Measurements from ENCODE around the gene C11orf42. TPM values are rescaled to one million over a fixed set of nuclear protein-coding genes. Genes with fewer than 3 reads are reported as not detected.
A peak's percentile ranks its signal among the peaks of the same experiment; 100 is the strongest.

C11orf42 gene
- total RNA-seq, 1 donor from 2014 or later = not detected

DNA sequence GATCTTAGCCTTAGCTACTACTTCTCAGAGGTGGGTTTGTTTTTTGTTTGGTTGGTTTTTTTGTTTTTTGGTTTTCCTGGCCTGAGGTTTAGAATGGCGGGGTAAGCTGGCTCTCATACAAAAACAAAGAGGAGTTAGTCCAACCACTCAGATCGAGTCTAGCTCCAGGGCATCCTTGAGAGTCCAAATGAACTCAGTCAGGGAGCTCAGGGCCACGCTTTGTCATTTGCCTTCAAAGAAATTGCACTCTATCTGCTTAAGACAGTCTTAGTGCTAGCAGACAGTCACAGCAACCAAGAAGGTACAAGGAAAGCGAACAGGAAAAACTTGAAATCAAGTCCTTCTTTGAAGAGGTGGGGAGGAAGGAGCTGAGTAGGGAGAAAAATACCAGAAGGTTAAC lies 11.1 kb downstream of the C11orf42 start:
- intact Hi-C loops (cut with micrococcal nuclease) = no loop called here
- ATAC-seq = no peak
- no peak for DNase-seq

DNA sequence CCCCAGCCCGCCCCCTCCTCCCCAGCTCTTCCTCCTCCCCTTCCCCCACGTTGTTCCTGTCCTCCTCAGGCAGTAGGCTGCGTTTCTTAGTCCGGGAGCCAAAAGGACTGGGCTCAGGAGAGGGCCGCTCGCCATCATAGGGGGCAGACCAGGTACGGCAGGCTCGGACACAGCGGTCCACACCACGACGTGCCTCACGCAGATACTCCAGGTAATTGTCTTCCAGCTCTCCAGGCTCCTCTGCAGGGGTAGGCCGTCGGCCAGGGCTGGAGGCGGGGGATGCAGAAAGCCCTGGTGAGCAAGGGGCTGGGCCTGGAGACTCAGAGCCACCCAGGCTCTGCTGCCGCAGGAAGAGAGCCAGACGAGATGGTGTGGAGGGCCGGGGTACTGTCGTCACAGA lies 12.4 kb downstream of the C11orf42 start:
- ATAC-seq = no peak
- intact Hi-C loops (cut with micrococcal nuclease) = no loop called here
- no peak for DNase-seq

DNA sequence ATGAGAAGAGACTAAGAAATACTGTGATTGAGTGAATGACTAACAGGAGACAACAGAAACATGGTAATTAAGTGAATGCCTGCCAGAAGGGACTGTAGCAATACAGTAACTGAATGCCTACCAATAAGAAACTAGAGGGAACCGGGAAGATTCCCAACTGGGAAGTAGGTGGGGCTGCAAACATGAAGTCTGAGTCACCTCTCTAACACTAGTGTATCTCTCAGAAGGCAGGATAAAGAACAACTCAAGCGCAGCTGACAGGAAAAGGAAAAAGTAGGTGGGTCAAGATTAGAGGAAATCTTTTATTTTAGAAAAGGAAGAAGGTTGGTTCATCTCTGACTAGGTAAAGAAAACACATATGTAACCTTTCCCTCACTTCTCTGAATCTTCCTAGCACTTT lies 14.0 kb downstream of the C11orf42 start:
- DNase-seq = no peak
- peak; percentile 68 for ATAC-seq
- intact Hi-C loops (cut with micrococcal nuclease) = no loop called here

DNA sequence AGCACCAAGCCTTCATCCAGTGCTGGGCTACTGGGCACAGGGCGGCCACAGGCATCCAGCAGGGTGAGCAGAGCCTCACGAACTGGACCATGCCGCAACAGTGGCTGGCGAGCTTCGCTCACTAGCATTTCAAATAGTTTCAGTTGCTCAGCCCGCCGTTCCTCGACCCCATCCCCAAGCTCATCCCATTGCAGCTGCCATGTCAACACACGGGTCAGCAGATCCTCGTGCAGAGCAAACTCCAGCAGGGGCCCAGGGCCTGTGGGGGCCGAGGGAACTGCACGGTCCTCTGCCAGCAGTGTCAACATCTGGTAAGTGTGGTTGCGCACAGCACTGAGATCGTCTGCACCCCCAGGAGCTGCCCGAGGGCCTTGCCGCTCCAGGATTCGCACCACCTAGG lies 18.5 kb downstream of the C11orf42 start:
- ATAC-seq (no peak), DNase-seq (no peak)
- intact Hi-C loops (cut with micrococcal nuclease) = no loop called here

DNA sequence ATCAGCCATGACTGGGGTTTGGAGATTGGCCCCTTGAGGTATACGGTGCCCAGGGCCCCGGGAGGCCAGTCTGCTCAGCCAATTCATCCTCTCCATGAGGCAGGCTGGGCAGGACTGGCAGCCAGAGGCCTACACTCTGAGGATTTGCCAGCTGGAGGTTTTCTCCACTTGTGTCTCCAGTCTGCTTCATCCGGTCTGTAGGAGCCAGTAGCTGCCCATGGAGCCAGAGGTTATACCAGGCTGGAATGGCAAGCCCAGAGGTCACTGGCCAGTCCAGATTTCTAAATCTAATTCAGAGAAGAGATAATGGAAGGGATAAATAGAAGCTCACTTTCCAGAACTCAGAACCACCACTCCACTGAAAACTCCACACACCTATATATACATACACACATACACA lies 19.1 kb downstream of the C11orf42 start:
- DNase-seq (no peak), ATAC-seq (no peak)
- intact Hi-C loops (cut with micrococcal nuclease) = no loop called here

DNA sequence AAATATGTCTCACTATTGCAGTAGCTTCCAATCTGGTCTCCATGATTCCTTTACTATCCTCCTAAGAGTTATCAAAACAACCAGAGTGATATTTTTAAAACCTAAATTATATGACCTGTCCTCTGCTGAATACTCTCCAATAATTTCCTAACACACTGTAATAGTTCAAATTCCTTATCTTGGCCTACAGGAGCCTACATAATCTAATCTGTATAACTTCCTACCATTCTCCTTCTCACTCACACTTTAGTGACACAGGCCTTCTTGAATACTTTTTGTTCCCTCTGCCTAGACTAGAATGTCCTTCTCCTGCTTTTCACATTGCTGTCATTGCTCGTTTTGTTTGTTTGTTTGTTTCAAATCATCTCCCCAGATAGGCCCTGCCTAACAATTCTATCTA lies 19.7 kb downstream of the C11orf42 start:
- DNase-seq (no peak), ATAC-seq (no peak)
- intact Hi-C loops (cut with micrococcal nuclease) = no loop called here

DNA sequence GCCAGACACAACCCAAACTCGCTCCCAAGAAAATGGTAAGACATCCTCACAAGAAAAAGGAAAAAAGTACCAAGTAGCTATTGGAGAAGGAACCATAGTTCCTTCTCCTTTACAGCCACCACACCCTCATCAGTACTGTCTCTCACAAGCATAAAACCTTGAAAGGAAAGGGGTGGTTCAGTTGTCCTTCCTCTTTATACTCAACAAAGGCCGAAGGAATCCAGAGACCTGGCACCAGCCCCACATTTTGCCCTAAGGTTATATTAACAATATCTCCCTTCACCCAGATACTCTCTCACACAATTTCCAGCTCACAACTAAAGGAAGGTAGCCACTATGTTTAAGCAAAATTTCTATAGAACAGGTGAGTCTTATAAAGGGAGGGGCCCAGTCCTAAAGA lies 20.5 kb downstream of the C11orf42 start:
- intact Hi-C loops (cut with micrococcal nuclease) = no loop called here
- peak; percentile 61 for ATAC-seq
- no peak for DNase-seq

DNA sequence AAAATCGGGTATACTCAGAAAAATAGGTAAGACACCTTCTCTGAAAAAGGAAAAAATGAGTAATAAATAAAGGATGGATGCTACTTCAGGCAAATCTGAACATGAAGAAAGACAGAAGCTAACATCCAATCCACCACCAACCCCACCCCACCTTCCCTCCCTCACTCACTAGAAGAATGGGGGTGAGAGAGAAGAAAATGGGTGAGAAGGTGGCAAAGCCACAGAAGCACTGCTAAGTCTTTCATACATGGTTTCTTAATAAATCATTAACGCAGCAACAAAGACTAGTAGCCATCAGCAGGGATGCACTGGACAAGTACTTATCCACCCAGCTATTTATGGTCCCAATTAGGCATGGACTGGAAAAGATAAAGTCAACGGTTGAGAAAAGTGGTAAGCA lies 23.2 kb downstream of the C11orf42 start:
- no peak for ATAC-seq
- DNase-seq = no peak
- intact Hi-C loops (cut with micrococcal nuclease) = no loop called here

DNA sequence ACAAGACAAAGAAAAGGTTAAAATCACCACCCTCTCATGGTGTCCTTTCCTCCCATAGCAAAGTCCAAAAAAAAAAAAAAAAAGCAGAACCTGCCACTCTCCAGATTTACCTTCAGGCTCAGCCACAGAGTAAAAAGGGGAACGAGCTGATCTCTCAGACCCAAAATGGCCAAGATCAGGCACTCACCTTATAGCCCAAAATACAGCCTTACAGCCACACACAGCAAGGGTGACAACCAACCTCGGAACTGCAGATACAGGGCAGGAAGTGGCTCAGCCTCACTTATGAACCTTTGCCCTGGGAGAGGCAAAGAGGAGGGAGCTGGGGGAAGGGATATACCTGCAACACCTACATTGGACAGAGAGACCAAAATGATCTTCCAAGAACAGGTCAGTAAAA lies 24.6 kb downstream of the C11orf42 start:
- DNase-seq = no peak
- ATAC-seq = no peak
- intact Hi-C loops (cut with micrococcal nuclease) = loop anchor here (10.0 kb wide), 1 partner anchor 85 kb away; no protein-coding TSS in a partner anchor

DNA sequence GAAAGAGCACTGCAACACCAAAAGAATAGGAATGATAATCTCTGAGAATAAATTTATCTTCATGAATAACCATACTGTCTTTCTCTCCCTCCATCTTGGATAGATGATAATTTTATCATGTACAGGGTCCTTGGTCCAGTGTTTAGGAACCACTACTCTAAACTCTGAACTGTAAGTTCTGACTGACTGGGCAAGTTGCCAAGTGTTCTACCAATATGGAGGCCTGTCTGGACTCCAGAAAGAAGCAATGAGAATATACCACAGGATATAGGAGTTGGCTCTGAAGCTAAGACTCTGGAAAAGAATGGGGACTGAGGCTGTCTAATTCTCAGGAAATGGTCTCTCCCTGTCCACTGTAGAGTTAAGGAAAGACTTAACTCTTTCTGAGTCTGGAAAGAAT lies 27.5 kb downstream of the C11orf42 start:
- ATAC-seq (no peak), DNase-seq (no peak)
- intact Hi-C loops (cut with micrococcal nuclease) = loop anchor here (10.0 kb wide), 1 partner anchor 82 kb away; no protein-coding TSS in a partner anchor

DNA sequence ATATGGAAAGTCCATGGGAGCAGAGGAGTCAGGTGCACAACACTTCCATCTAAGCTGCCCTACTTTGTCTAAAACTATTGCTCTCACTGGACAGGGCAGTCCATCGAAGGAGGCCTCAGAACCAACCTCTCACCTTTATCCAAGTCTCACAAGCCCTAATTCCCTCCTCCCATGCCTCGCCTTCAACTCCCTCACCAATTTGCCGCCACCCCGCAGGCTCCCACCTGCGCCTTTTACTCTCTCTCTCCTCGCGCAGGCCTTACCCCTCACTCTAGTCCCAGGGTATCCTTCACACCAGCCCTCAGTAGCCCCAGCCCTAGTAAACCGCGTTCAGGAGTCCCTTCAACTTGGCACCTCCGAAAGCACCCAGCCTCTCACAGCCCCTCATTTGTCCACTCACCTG lies 28.6 kb downstream of the C11orf42 start:
- intact Hi-C loops (cut with micrococcal nuclease) = loop anchor here (10.0 kb wide), 1 partner anchor 81 kb away; no protein-coding TSS in a partner anchor
- no peak for DNase-seq
- no peak for ATAC-seq

DNA sequence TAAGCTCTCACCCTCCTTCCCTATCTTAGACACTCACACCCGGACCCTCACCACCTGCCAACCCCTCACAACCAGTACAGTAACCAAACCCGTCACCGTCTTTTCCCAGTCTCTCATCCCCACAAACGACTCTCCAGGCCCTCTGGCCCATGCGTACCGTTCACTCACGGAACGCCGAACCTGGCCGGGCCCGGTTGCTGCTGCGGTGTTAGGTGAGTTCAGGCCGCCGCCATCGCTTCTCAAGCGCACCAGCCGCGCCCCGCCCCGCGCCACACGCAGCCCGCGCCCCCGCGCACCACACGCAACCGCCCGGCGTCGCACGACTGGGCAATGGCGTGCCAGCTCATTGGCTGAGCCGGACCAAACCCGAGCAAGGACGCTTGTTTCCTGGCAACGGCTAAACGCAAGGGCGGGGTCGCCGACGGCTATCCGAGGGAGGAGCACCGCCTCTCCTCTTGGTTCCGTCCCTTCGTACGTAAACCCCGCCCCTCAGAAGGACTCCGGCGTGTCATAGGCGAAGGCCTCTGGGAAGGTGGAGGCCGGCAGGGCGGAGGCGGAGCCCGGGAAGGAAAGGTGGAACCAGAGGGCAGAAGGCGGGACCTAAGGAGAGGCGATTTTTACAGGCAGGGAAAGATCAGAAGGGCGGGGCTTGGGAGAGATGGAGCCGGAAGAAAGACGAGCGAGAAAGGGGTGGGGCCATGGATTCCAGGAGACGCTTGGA lies 29.2 kb downstream of the C11orf42 start, which contains the start of gene FHIP1B:
FHIP1B (minus strand) TSS at position 250 of the 721 bp plus-strand sequence. CDS start 10,120 bp downstream, outside the sequence.
- intact Hi-C loops (cut with micrococcal nuclease) = loop anchor here (10.0 kb wide), 1 partner anchor 80 kb away; no protein-coding TSS in a partner anchor
- DNase-seq (peak; percentile 99), ATAC-seq (peak; percentile 98)

DNA sequence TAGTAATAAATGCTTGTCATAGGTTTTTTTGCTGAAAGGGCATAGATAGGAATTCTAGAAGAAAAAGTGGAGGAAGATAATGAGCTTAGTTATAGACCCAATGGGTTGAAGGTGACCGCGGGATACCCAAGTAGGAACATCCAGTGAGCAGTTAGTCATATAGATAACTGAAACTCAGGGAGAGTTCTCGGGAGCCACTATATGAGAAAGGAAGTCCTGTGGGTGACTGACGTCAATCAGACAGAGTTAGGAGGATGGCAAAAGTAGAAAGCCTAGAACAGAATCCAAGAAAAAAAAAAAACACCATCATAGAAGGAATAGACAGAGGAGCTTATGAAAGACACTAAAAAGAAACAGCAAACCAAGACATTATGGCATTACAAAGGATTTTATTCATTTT lies 31.9 kb downstream of the C11orf42 start:
- no peak for ATAC-seq
- DNase-seq = no peak
- intact Hi-C loops (cut with micrococcal nuclease) = loop anchor here (10.0 kb wide), 1 partner anchor 78 kb away; no protein-coding TSS in a partner anchor

DNA sequence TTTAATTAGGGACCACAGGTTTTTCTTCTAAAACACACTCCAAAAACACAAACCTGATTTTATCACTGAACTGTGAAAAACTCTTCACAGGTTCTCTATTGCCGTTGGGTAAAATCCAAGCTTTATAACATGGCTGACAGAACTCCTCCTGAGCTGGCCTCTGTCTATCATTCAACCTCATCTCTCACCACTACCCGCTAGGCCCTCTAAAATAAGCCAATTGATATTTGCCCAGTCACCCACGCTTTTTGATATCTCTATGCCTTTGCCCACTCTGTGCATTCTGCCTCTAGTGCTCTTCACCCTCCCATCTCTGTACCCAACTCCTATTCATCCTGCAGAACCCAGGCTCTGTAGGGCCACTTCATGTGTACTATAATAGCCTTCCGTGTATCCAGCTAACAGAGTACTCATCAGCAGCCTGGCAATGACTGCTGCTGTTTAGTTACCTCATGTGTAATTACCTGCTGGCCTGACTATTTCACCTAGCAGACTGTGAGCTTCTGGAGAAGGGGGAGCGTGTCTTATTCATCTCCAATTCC lies 32.5 kb downstream of the C11orf42 start:
- intact Hi-C loops (cut with micrococcal nuclease) = loop anchor here (10.0 kb wide), 1 partner anchor 77 kb away; no protein-coding TSS in a partner anchor
- ATAC-seq (no peak), DNase-seq (no peak)

DNA sequence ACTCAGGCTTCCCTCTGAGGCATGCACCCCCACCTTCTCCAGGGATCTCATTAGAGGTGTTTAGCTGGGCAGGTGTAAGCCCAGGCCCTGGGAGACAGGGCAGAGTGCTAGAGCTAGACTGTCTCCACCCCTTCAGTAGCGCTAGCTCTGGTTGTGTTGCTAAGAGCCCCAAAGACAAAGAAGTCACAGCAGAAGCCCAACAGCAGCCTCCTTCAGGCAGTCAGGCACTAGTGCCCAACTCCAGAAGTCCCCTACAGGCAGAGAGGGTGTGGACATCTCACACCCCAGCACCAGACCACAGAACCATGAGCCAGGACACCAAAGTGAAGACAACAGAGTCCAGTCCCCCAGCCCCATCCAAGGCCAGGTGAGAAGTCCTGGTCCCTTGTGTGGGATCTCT lies 33.5 kb downstream of the C11orf42 start, which contains the start of gene CNGA4:
CNGA4 (plus strand) TSS at position 188 of the 400 bp plus-strand sequence; CDS start at position 306, 118 bp downstream.
- intact Hi-C loops (cut with micrococcal nuclease) = loop anchor here (10.0 kb wide), 1 partner anchor 76 kb away; no protein-coding TSS in a partner anchor
- ATAC-seq (no peak), DNase-seq (no peak)

DNA sequence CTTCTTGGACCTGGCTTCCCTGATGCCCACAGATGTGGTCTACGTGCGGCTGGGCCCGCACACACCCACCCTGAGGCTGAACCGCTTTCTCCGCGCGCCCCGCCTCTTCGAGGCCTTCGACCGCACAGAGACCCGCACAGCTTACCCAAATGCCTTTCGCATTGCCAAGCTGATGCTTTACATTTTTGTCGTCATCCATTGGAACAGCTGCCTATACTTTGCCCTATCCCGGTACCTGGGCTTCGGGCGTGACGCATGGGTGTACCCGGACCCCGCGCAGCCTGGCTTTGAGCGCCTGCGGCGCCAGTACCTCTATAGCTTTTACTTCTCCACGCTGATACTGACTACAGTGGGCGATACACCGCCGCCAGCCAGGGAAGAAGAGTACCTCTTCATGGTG lies 34.8 kb downstream of the C11orf42 start:
- ATAC-seq (no peak), DNase-seq (no peak)
- intact Hi-C loops (cut with micrococcal nuclease) = no loop called here

DNA sequence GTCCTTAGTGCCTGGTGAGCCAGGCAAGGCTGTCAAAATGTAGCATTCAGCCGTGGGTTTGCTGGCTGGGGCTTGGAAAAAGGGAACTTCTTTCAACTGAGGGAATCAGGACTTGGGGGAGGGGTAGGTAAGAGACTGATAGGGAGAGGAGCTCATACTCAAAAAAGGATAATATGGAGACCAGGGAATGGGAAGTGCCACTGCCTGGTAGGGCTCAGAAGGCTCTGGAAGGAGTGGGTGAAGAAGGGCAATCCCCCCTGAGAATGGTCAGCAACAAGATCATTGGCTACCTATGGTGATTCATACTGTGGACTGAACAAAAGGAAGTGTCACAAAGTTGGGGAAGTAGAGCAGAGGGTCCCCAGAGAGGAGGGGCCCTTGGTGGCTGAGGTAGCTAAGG lies 35.4 kb downstream of the C11orf42 start:
- no peak for ATAC-seq

DNA sequence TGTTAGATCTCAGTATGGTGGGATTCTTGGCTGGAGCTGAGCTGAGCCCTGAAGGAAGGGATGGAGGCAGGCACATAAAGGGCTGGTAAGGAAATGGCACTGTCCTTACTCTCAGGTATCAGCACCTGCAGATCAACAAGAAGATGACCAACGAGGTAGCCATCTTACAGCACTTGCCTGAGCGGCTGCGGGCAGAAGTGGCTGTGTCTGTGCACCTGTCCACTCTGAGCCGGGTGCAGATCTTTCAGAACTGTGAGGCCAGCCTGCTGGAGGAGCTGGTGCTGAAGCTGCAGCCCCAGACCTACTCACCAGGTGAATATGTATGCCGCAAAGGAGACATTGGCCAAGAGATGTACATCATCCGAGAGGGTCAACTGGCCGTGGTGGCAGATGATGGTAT lies 36.0 kb downstream of the C11orf42 start:
- ATAC-seq = no peak

More for the DNA sequence above, 35.4 kb downstream of the C11orf42 start:
- intact Hi-C loops (cut with micrococcal nuclease) = no loop called here
- DNase-seq = no peak

DNA sequence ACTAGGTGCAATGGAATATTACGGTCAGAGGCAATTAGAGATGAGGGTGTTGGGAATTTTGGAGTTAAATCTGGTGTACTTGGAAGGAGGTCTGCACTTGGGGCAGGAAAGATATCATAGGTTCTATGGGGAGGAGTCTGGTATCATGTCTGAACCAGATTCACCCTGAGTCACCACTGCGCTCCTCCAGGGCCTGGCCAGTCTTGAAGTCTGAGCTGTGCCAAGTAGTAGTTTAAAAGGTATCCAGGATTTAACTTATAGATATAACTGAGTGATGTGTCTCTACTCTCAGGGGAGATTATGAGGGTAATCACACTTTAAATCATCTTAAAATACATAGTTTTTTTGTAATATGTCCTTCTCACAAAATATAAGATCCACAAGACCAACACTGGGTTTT lies 40.2 kb downstream of the C11orf42 start:
- ATAC-seq (no peak), DNase-seq (no peak)
- intact Hi-C loops (cut with micrococcal nuclease) = no loop called here

More for the DNA sequence above, 36.0 kb downstream of the C11orf42 start:
- DNase-seq = no peak
- intact Hi-C loops (cut with micrococcal nuclease) = no loop called here

DNA sequence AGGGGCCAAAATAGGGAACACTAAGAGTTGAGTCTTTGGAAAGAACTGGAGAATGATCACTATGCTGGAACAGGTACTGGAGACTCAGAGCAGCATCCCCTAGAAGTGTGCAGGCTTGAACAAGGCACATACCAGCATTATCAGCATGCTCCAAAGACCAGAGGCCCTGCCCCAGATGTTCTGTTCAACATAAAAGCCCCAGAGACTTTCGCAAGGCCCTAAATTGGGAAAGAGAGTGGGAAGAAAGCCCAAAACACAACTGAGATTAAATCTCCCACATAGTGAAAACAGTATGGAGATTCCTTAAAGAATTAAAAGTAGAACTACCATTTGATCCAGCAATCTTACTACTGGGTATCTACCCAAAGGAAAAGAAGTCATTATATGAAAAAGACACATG lies 42.9 kb downstream of the C11orf42 start:
- DNase-seq (no peak), ATAC-seq (peak; percentile 25)
- intact Hi-C loops (cut with micrococcal nuclease) = no loop called here

All from left ventricle myocardium superior (tissue), 1 donor.